ENCODE data around the gene RCSD1.

The RCSD1 gene

DNA sequence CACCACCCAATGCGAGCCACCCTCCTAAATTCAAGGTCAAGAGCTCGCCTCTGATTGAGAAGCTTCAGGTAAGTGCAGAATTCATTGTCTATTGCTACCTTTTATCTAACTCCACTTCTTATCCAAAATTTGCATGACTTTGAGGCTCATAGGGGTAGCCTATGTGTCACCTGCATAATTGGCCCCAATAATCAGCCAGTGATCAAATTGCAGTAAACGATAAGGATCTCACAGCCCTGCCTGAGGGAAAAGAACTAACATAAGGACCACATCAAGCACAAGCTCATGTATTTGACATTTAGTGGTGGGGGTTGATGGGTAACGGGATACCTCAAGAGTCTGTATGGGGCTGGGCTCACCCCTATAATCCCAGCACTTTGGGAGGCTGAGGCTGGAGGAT is 60.0 kb downstream of the RCSD1 start:
- no peaks in the 10 kb centered on the region for H3K79me2 ChIP-seq
- H3K36me3 ChIP-seq (ENCODE audit: control insufficient read depth, insufficient read depth, low read length) = no peaks in the 10 kb centered on the region
- no peaks in the 10 kb centered on the region for H3K9me3 ChIP-seq (ENCODE audit: control insufficient read depth, low read length)
- H3K4me1 ChIP-seq = peaks cover 12% of the 10 kb centered on the region
- H3K27me3 ChIP-seq (ENCODE audit: control insufficient read depth, insufficient read depth, low read length) = no peaks in the 10 kb centered on the region
- no peak overlapping the region for H3K4me3 ChIP-seq (ENCODE audit: low read depth, low read length)
- H2AFZ ChIP-seq = no peak overlapping the region
- no peak overlapping the region for H3K27ac ChIP-seq
- no peak overlapping the region for H3K4me2 ChIP-seq (ENCODE audit: low read length)
- no peak overlapping the region for H3K9ac ChIP-seq
- TF ChIP-seq, protein P1, sequence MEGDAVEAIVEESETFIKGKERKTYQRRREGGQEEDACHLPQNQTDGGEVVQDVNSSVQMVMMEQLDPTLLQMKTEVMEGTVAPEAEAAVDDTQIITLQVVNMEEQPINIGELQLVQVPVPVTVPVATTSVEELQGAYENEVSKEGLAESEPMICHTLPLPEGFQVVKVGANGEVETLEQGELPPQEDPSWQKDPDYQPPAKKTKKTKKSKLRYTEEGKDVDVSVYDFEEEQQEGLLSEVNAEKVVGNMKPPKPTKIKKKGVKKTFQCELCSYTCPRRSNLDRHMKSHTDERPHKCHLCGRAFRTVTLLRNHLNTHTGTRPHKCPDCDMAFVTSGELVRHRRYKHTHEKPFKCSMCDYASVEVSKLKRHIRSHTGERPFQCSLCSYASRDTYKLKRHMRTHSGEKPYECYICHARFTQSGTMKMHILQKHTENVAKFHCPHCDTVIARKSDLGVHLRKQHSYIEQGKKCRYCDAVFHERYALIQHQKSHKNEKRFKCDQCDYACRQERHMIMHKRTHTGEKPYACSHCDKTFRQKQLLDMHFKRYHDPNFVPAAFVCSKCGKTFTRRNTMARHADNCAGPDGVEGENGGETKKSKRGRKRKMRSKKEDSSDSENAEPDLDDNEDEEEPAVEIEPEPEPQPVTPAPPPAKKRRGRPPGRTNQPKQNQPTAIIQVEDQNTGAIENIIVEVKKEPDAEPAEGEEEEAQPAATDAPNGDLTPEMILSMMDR (IDR thresholded peaks at IDR 0.05) = no peak

DNA sequence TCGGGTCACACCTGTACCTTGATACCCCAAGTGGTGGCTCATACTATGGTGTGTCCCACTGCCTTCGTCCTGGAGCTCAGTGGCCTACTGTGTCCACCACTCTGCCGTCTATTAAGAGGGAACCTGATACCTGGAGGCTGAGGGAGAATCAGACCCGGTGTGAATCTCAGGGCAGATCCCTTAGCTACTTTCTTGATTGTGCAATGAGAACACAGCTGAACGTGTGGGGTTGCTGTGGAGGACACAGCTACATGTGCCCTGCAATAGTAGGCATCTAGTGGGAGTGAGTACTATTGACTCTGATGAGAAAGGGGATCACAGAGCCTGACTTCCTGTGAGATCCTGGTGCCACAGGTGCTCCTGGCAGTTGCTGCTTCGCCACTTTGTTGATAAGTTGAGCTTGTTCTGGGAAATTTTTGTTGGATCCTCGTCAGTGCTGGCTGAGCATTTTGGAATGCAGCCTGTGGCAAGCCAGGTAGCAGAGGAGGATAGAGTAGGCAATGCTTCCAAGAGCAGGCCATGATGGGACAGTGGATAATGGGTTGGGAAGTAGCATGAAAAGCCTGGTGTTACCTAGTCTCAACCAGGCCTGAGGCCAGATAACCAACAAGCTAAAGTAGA is 63.5 kb downstream of the RCSD1 start:
- no peak overlapping the region for H2AFZ ChIP-seq
- H3K9ac ChIP-seq = no peak overlapping the region
- no peak overlapping the region for H3K4me3 ChIP-seq (ENCODE audit: low read depth, low read length)
- no peaks in the 10 kb centered on the region for H3K36me3 ChIP-seq (ENCODE audit: control insufficient read depth, insufficient read depth, low read length)
- H3K4me1 ChIP-seq = peaks cover 9% of the 10 kb centered on the region
- TF ChIP-seq, protein P1 (IDR thresholded peaks at IDR 0.05) = no peak
- H3K27ac ChIP-seq = no peak overlapping the region
- H3K79me2 ChIP-seq = no peaks in the 10 kb centered on the region
- H3K4me2 ChIP-seq (ENCODE audit: low read length) = no peak overlapping the region
- no peaks in the 10 kb centered on the region for H3K27me3 ChIP-seq (ENCODE audit: control insufficient read depth, insufficient read depth, low read length)
- no peaks in the 10 kb centered on the region for H3K9me3 ChIP-seq (ENCODE audit: control insufficient read depth, low read length)

DNA sequence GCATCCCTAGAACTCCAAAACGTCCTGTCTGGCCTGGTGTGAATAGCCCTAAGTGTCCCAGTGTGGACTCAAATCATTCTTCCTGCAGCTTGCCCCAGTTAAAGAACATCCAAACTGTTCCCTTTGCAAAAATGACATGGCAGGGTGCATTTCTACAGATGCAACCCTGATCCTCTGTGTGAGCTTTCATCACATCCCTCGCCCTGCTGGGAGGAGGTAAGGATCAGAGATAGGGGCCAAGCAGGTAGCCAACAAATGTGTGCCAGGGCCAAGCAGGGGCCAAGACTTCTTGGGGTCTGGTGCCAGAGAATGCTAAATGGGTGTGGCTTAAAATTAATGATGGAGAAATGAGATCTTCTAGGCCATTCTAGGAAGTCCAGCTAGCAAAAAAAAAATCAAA is 64.7 kb downstream of the RCSD1 start:
- Histone ChIP-seq H3K4me1 (peaks cover 7% of the 10 kb centered on the region), H3K27me3 (ENCODE audit: control insufficient read depth, insufficient read depth, low read length) (no peaks in the 10 kb centered on the region), H2AFZ (no peak overlapping the region), H3K4me2 (ENCODE audit: low read length) (no peak overlapping the region), H3K4me3 (ENCODE audit: low read depth, low read length) (no peak overlapping the region), H3K9ac (no peak overlapping the region), H3K27ac (no peak overlapping the region), H3K79me2 (no peaks in the 10 kb centered on the region), H3K9me3 (ENCODE audit: control insufficient read depth, low read length) (no peaks in the 10 kb centered on the region), H3K36me3 (ENCODE audit: control insufficient read depth, insufficient read depth, low read length) (no peaks in the 10 kb centered on the region)
- TF ChIP-seq, protein P1 (IDR thresholded peaks at IDR 0.05) = no peak

DNA sequence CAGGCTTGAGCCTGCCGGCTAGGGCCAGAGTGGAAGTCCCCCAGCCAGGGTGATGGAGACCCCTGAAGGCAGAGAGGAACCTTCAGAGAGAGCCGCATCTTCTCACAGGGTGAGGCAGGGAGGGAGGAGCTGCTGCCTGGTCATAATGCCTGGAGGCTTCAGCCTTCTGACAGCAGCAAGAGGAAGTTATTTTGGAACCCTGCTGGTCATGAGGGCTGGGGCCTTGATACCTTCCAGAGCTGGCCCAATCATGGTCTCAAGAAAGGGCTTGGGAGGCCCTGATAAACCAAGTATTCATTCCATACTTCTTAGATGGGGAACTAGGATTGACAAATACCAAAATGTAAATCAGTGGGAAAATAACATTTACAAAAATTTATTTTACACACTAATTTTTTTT is 65.1 kb downstream of the RCSD1 start:
- peaks cover 2% of the 10 kb centered on the region for H3K4me1 ChIP-seq
- TF ChIP-seq, protein P1 (IDR thresholded peaks at IDR 0.05) = no peak
- no peak overlapping the region for H2AFZ ChIP-seq
- no peak overlapping the region for H3K9ac ChIP-seq
- H3K36me3 ChIP-seq (ENCODE audit: control insufficient read depth, insufficient read depth, low read length) = no peaks in the 10 kb centered on the region
- H3K9me3 ChIP-seq (ENCODE audit: control insufficient read depth, low read length) = no peaks in the 10 kb centered on the region
- H3K27me3 ChIP-seq (ENCODE audit: control insufficient read depth, insufficient read depth, low read length) = no peaks in the 10 kb centered on the region
- no peaks in the 10 kb centered on the region for H3K79me2 ChIP-seq
- H3K27ac ChIP-seq = no peak overlapping the region
- no peak overlapping the region for H3K4me3 ChIP-seq (ENCODE audit: low read depth, low read length)
- no peak overlapping the region for H3K4me2 ChIP-seq (ENCODE audit: low read length)
